Cardiac muscle cell (in vitro differentiated cells and primary cell): ENCODE measurements around the gene CHCHD6. TPM values are rescaled to one million over a fixed set of nuclear protein-coding genes. Genes with fewer than 3 reads are reported as not detected.

ENCODE experiments used
- DNase-seq, 2 donors: peaks; one replicate each; pipeline versions ENCODE4 v3.0.0 to v3.0.0-alpha.2; 2010 to 2017; ENCODE audit warnings: low read depth in 1 of 2, low spot score in 1 of 2
- H3K27ac ChIP-seq: fragments of 200-600 bp; sonication (generic); 2 replicates; pipeline ENCODE4 v1.5.1; 2016
- H3K27me3 ChIP-seq: fragments of 200-600 bp; sonication (generic); 2 replicates; pipeline ENCODE4 v1.6.0; 2016; ENCODE audit warnings: control low read depth
- H3K36me3 ChIP-seq: fragments of 200-600 bp; sonication (generic); 2 replicates; pipeline ENCODE4 v1.5.1; 2016; ENCODE audit warnings: control low read depth
- H3K4me1 ChIP-seq: fragments of 200-600 bp; sonication (generic); 2 replicates; pipeline ENCODE4 v1.8.1; 2017; ENCODE audit warnings: low read depth, mild to moderate bottlenecking, mixed run types
- H3K4me3 ChIP-seq: fragments of 200-600 bp; sonication (generic); 2 replicates; pipeline ENCODE4 v1.5.1; 2016; ENCODE audit warnings: mild to moderate bottlenecking
- H3K9me3 ChIP-seq: fragments of 200-600 bp; sonication (generic); 2 replicates; pipeline ENCODE4 v1.5.1; 2017; ENCODE audit warnings: low read depth, mild to moderate bottlenecking, control low read depth
- polyA plus RNA-seq: library from polyadenylated mRNA; unstranded; fragments of >200 nt; fragmentation: Nextera tagmentation; extraction: Ambion mirVana; gene quantifications from 2 replicates; pipeline ENCODE4 v1.2.1, GENCODE V29; 2016
- total RNA-seq: library from RNA; depleted of rRNA; stranded (reverse); fragments of >200 nt; gene quantifications from 2 replicates; pipeline ENCODE4 v1.2.3, GENCODE V29; 2016
- TF ChIP-seq, protein P1 (sequence below): IDR thresholded peaks from 2 replicates; pipeline ENCODE4 v1.5.1; 2012; ENCODE audit warnings: low read depth, mild to moderate bottlenecking, low read length

The CHCHD6 gene
- total and polyA plus RNA-seq, 2 experiments from 2014 or later, result 76.0 to 102 TPM

- TF ChIP-seq, protein P1, sequence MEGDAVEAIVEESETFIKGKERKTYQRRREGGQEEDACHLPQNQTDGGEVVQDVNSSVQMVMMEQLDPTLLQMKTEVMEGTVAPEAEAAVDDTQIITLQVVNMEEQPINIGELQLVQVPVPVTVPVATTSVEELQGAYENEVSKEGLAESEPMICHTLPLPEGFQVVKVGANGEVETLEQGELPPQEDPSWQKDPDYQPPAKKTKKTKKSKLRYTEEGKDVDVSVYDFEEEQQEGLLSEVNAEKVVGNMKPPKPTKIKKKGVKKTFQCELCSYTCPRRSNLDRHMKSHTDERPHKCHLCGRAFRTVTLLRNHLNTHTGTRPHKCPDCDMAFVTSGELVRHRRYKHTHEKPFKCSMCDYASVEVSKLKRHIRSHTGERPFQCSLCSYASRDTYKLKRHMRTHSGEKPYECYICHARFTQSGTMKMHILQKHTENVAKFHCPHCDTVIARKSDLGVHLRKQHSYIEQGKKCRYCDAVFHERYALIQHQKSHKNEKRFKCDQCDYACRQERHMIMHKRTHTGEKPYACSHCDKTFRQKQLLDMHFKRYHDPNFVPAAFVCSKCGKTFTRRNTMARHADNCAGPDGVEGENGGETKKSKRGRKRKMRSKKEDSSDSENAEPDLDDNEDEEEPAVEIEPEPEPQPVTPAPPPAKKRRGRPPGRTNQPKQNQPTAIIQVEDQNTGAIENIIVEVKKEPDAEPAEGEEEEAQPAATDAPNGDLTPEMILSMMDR, result no peak
- H3K36me3 ChIP-seq, result no peaks in the 10 kb centered on the region
- no peaks in the 10 kb centered on the region for H3K27me3 ChIP-seq
These were observed 206.2 kb downstream of the CHCHD6 start for GRCh38 chr3:126910231-126910630.

GRCh38 chr3:126911162-126912026 lies 207.4 kb downstream of the CHCHD6 start:
- H3K27me3 ChIP-seq, result no peaks in the 10 kb centered on the region

More at GRCh38 chr3:126910231-126910630, 206.2 kb downstream of the CHCHD6 start:
- Histone ChIP-seq H3K9me3 (no peaks in the 10 kb centered on the region), H3K4me1 (peaks cover 5% of the 10 kb centered on the region), H3K4me3 (no peak overlapping the region), H3K27ac (no peak overlapping the region)
- no peak for DNase-seq

DNA sequence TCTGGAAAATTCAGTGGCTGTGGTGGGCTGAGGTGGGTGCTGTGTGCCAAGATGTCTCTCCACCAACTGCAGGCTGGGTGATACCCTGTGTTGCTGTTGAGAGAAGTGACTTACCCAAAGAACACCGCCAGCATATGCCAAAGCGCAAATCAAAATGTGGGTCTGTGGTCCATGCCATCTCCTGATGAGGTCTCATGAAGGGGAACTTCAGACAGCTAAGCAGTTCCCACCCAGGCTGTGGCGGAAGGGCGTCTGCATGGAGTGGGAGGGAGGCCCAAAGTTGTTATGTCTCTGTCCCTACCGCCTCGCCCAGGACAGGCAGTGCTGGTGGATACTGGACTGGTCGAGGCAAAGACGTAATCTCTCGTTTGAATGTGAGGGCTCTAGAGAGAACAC lies 208.0 kb downstream of the CHCHD6 start:
- DNase-seq, result no peak
- TF ChIP-seq, protein P1, result no peak
- H3K4me1 ChIP-seq, result peaks cover 5% of the 10 kb centered on the region
- no peaks in the 10 kb centered on the region for H3K9me3 ChIP-seq
- H3K27ac ChIP-seq, result no peak overlapping the region
- H3K36me3 ChIP-seq, result no peaks in the 10 kb centered on the region
- no peaks in the 10 kb centered on the region for H3K27me3 ChIP-seq
- no peak overlapping the region for H3K4me3 ChIP-seq

More at GRCh38 chr3:126911162-126912026, 207.4 kb downstream of the CHCHD6 start:
- no peaks in the 10 kb centered on the region for H3K36me3 ChIP-seq
- no peak overlapping the region for H3K27ac ChIP-seq
- H3K4me3 ChIP-seq, result no peak overlapping the region
- H3K9me3 ChIP-seq, result no peaks in the 10 kb centered on the region
- peak in 1 of 2 donors; percentile 86 for DNase-seq
- H3K4me1 ChIP-seq, result peaks cover 5% of the 10 kb centered on the region
- TF ChIP-seq, protein P1, result no peak

DNA sequence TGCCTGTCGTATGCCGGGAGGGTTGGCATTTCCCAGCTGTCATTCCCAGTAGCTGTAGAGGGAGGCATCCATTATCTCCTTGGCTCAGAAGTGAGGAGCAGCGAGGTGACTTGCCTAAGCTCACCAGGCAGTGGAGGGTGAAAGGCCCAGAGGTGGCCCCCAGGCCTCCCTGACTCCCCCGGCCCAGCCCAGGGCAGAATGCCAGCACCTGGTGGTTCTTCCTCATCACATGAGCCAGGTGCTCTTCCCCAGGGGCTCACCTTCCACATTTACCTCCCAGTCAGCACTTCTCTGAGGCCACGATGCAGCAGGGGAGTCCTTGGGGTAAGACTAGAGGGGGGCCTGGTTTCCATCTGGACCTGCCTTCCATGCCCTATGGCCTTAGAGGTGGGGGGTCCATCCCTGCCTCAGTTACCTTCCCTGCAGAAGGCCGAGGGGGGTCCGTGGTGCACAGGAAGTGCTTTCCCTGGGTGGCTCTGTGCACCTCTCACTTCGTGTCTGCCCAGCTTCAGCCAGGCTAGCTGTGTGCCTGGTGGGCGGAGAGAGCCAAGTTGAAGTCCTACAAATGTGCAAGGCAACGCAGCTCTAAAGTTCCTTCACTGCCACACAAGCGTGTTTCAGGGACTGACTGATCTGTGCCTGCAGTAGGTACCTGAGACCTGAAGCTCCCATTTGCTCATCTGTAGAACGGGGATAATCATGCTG lies 208.6 kb downstream of the CHCHD6 start:
- no peaks in the 10 kb centered on the region for H3K9me3 ChIP-seq
- H3K4me1 ChIP-seq, result peaks cover 5% of the 10 kb centered on the region
- no peak overlapping the region for H3K4me3 ChIP-seq
- H3K36me3 ChIP-seq, result no peaks in the 10 kb centered on the region
- H3K27ac ChIP-seq, result no peak overlapping the region
- TF ChIP-seq, protein P1, result no peak
- DNase-seq, result no peak
- no peaks in the 10 kb centered on the region for H3K27me3 ChIP-seq

- no peak for DNase-seq
- Histone ChIP-seq H3K4me1 (peaks cover 5% of the 10 kb centered on the region), H3K27me3 (no peaks in the 10 kb centered on the region), H3K4me3 (no peak overlapping the region), H3K9me3 (no peaks in the 10 kb centered on the region), H3K36me3 (no peaks in the 10 kb centered on the region), H3K27ac (no peak overlapping the region)
- TF ChIP-seq, protein P1, result no peak
These were observed 209.5 kb downstream of the CHCHD6 start for GRCh38 chr3:126913524-126913923.
